Natural killer cell (primary cell): ENCODE measurements around the gene KASH5. TPM values are rescaled to one million over a fixed set of nuclear protein-coding genes. Genes with fewer than 3 reads are reported as not detected.

Source experiments
- ATAC-seq, 3 donors: fragments of 150-1000 bp in 2 of 3; fragments of 200-7000 bp in 1 of 3; cut with Tn5 transposase; 1 replicate in 1 of 3; 2 replicates in 2 of 3; pipeline ENCODE4 v1.10.0; 2021; ENCODE audit warnings: mild to moderate bottlenecking in 2 of 3, moderate library complexity in 2 of 3
- DNase-seq, 2 donors: peaks; one replicate each; pipeline versions ENCODE4 v3.0.0 to v3.0.0-alpha.2; 2013 to 2021; ENCODE audit warnings: mixed read lengths in 1 of 2
- H3K27ac ChIP-seq: one replicate; pipeline ENCODE4 v1.5.1; 2013; ENCODE audit warnings: mild to moderate bottlenecking, low read length
- H3K27me3 ChIP-seq: one replicate; pipeline ENCODE4 v1.6.1; 2013; ENCODE audit warnings: low read length; ENCODE audit not compliant: control insufficient read depth, insufficient read depth
- H3K36me3 ChIP-seq: one replicate; pipeline ENCODE4 v1.6.1; 2013; ENCODE audit warnings: low read length; ENCODE audit not compliant: control insufficient read depth, insufficient read depth
- H3K4me1 ChIP-seq: one replicate; pipeline ENCODE4 v1.6.1; 2013; ENCODE audit warnings: low read length; ENCODE audit not compliant: control insufficient read depth, insufficient read depth
- H3K4me3 ChIP-seq: one replicate; pipeline ENCODE4 v1.5.1; 2013; ENCODE audit warnings: low read length
- H3K9me3 ChIP-seq: one replicate; pipeline ENCODE4 v1.6.1; 2013; ENCODE audit warnings: low read length; ENCODE audit not compliant: control insufficient read depth, insufficient read depth
- H3K27ac Mint-ChIP-seq, 2 donors: one replicate each; pipeline ENCODE4 v1.8.0; 2022; ENCODE audit warnings: mild to moderate bottlenecking in 2 of 2, mixed read lengths in 2 of 2, moderate library complexity in 1 of 2
- H3K27me3 Mint-ChIP-seq, 2 donors: one replicate each; pipeline ENCODE4 v1.8.0; 2022; ENCODE audit warnings: low read depth in 2 of 2, mixed read lengths in 2 of 2
- H3K36me3 Mint-ChIP-seq: one replicate; pipeline ENCODE4 v1.8.0; 2022; ENCODE audit warnings: mixed read lengths
- H3K4me1 Mint-ChIP-seq, 2 donors: one replicate each; pipeline ENCODE4 v1.8.0; 2022; ENCODE audit warnings: mixed read lengths in 2 of 2
- H3K4me3 Mint-ChIP-seq: one replicate; pipeline ENCODE4 v1.8.0; 2022; ENCODE audit warnings: mild to moderate bottlenecking, moderate library complexity, mixed read lengths
- H3K9me3 Mint-ChIP-seq, 2 donors: one replicate each; pipeline ENCODE4 v1.8.0; 2022; ENCODE audit warnings: mixed read lengths in 2 of 2
- WGBS: methylation state at CpG from one replicate; pipeline ENCODE4 v1.1.7; 2013; ENCODE audit warnings: missing lambda C conversion rate; ENCODE audit not compliant: insufficient coverage; 5-methylcytosine and 5-hydroxymethylcytosine counted together
- intact Hi-C: fragments of 100-400 bp; cut with micrococcal nuclease; formaldehyde crosslinking; loops from one replicate; pipeline ENCODE4 v1.14.2; 2022
- total RNA-seq, 4 donors: library from RNA; stranded (reverse); fragments of 120-200 nt in 1 of 4; gene quantifications; one replicate each; pipeline versions ENCODE4 v1.2.3 to v1.2.4, GENCODE V29; 2013 to 2022
- TF ChIP-seq, protein P1 (sequence below): fragments of 200-600 bp; IDR thresholded peaks from one replicate; pipeline ENCODE4 v1.8.0; 2022; ENCODE audit warnings: antibody characterized with exemption

The KASH5 gene
- total RNA-seq, 3 donors from 2014 or later (not counting 1 experiment from before 2014, with no cell fraction given) = 0.73 to 0.80 TPM; not detected in 1

DNA sequence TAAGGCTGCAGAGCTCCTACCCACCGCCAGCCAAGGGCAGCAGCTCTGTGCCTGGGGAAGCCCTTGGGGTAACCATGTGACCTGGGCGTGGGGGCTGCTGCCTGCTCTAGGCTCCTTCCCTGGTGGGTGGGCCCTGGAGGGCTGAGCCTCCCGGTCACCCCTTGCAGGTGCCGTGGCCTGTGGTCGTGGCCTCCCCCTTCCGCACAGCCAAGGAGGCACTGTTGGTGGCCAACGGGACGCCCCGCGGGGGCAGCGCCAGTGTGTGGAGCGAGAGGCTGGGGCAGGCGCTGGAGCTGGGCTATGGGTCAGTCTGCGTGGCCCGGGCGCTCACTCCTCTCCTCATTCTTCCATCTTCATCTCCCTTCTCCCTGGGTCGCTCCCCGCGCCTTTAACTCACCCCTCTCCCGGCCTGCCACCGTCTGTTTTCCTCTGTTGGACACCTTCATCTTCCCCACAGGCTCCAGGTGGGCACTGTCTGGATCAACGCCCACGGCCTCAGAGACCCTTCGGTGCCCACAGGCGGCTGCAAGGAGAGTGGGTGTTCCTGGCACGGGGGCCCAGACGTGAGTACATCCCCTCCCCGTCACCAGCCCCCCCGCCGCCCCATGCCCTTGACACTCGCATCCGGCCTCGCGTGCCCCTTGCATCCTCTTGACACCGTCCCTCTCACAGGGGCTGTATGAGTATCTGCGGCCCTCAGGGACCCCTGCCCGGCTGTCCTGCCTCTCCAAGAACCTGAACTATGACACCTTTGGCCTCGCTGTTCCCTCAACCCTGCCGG lies 76.1 kb downstream of the KASH5 start:
- Histone ChIP-seq H3K36me3 (peaks cover 32% of the 10 kb centered on the region), H3K27ac (no peak overlapping the region), H3K4me3 (no peak overlapping the region), H3K27me3 (no peaks in the 10 kb centered on the region), H3K9me3 (no peaks in the 10 kb centered on the region), H3K4me1 (peaks cover 16% of the 10 kb centered on the region)
- Mint-ChIP-seq H3K9me3 (no peaks in the 10 kb centered on the region), H3K4me1 (peaks cover 8 to 9% of the 10 kb centered on the region in 2 donors), H3K4me3 (no peak overlapping the region), H3K27ac (no peak overlapping the region), H3K36me3 (no peaks in the 10 kb centered on the region), H3K27me3 (no peaks in the 10 kb centered on the region)
- WGBS = 95% methylated on average over 39 of the region's 39 CpGs
- TF ChIP-seq, protein P1, sequence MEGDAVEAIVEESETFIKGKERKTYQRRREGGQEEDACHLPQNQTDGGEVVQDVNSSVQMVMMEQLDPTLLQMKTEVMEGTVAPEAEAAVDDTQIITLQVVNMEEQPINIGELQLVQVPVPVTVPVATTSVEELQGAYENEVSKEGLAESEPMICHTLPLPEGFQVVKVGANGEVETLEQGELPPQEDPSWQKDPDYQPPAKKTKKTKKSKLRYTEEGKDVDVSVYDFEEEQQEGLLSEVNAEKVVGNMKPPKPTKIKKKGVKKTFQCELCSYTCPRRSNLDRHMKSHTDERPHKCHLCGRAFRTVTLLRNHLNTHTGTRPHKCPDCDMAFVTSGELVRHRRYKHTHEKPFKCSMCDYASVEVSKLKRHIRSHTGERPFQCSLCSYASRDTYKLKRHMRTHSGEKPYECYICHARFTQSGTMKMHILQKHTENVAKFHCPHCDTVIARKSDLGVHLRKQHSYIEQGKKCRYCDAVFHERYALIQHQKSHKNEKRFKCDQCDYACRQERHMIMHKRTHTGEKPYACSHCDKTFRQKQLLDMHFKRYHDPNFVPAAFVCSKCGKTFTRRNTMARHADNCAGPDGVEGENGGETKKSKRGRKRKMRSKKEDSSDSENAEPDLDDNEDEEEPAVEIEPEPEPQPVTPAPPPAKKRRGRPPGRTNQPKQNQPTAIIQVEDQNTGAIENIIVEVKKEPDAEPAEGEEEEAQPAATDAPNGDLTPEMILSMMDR = no peak
- ATAC-seq = no peak
- no peak for DNase-seq
- intact Hi-C loops = no loop called here

DNA sequence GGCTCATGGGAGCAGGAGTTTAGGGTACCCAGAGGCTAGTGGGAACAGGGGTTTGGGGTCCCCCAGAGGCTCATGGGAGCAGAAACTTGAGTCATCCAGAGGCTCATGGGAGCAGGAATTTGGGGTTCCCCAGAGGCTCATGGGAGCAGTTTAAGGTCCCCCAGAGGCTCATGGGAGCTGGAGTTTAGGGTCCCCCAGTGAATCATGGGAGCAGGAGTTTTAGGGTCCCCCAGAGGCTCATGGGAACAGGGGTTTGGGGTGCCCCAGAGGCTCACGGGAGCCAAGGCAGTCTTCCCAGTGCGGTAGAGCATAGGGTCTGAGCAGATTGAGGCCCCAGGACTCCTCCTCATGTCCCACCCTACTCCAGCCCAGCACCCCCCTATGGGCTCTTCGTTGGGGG lies 77.3 kb downstream of the KASH5 start:
- intact Hi-C loops = no loop called here
- Mint-ChIP-seq H3K4me1 (peaks cover 14 to 22% of the 10 kb centered on the region in 2 donors), H3K27me3 (no peaks in the 10 kb centered on the region), H3K4me3 (no peak overlapping the region), H3K9me3 (no peaks in the 10 kb centered on the region), H3K27ac (peak overlapping the region in 1 of 2 donors; percentile 63), H3K36me3 (no peaks in the 10 kb centered on the region)
- TF ChIP-seq, protein P1 = no peak
- Histone ChIP-seq H3K27me3 (no peaks in the 10 kb centered on the region), H3K27ac (no peak overlapping the region), H3K4me1 (peaks cover 28% of the 10 kb centered on the region), H3K4me3 (no peak overlapping the region), H3K9me3 (no peaks in the 10 kb centered on the region), H3K36me3 (peaks cover 28% of the 10 kb centered on the region)
- no peak for ATAC-seq
- DNase-seq = no peak
- WGBS = 92% methylated on average over 3 of the region's 3 CpGs

Other genes with a start within 250 kb of the KASH5 start
- not detected for gene HRC, start 232.9 kb upstream of the KASH5 start, total RNA-seq
- gene TRPM4, start 230.5 kb upstream of the KASH5 start, total RNA-seq = under 1 TPM in 1 of 3 donors, not detected in 2; 0.20 TPM
- 10 to 100 TPM in 2 of 3 donors, 1 to 10 TPM in 1; 7.2 to 11.5 (median 10.8) TPM for gene SLC6A16, start 63.1 kb upstream of the KASH5 start, total RNA-seq
- gene CD37, start 52.8 kb upstream of the KASH5 start, total RNA-seq = 100 to 1,000 TPM; 322 to 392 (median 359) TPM
- not detected for gene TEAD2, start 25.8 kb upstream of the KASH5 start, total RNA-seq
- not detected for gene DKKL1, start 24.4 kb upstream of the KASH5 start, total RNA-seq
- not detected for gene PTH2, start 35.2 kb downstream of the KASH5 start, total RNA-seq
- gene GFY, start 37.1 kb downstream of the KASH5 start, total RNA-seq = not detected
- gene SLC17A7, start 53.3 kb downstream of the KASH5 start, total RNA-seq = not detected
- 100 to 1,000 TPM; 112 to 149 (median 138) TPM for gene PIH1D1, start 63.6 kb downstream of the KASH5 start, total RNA-seq
- 10 to 100 TPM; 39.9 to 43.2 (median 41.4) TPM for gene ALDH16A1, start 65.0 kb downstream of the KASH5 start, total RNA-seq
- 10 to 100 TPM; 44.7 to 65.7 (median 64.8) TPM for gene FLT3LG, start 86.0 kb downstream of the KASH5 start, total RNA-seq
- gene RPL13A, start 99.4 kb downstream of the KASH5 start, total RNA-seq = 1,000 to 10,000 TPM; 1,881 to 2,284 (median 2,283) TPM
- gene RPS11, start 108.2 kb downstream of the KASH5 start, total RNA-seq = 1,000 to 10,000 TPM; 1,427 to 1,714 (median 1,549) TPM
- 10 to 100 TPM; 13.5 to 39.2 (median 19.9) TPM for gene FCGRT, start 124.4 kb downstream of the KASH5 start, total RNA-seq
- 1 to 10 TPM; 2.4 to 4.7 (median 3.0) TPM for gene RCN3, start 139.8 kb downstream of the KASH5 start, total RNA-seq
- gene NOSIP, start 192.3 kb downstream of the KASH5 start, total RNA-seq = 10 to 100 TPM; 46.7 to 63.6 (median 59.8) TPM
- under 1 TPM in 2 of 3 donors, not detected in 1; 0.39 to 0.56 TPM for gene PRRG2, start 193.1 kb downstream of the KASH5 start, total RNA-seq
- gene PRR12, start 202.9 kb downstream of the KASH5 start, total RNA-seq = 10 to 100 TPM; 51.1 to 62.1 (median 56.0) TPM